Suprapubic skin (tissue), 3 donors: ENCODE data around the gene ABHD16A.

Experiments used
- POLR2A ChIP-seq, 2 donors: fragments of 450-650 bp; IDR thresholded peaks; one replicate each; pipeline ENCODE4 v1.6.1; 2017; ENCODE audit warnings: antibody characterized with exemption in 2 of 2, mild to moderate bottlenecking in 2 of 2, moderate library complexity in 2 of 2
- TF ChIP-seq, protein P1 (sequence below), 2 donors: fragments of 200-600 bp in 1 of 2; fragments of 450-650 bp in 1 of 2; sonication (generic) in 1 of 2; IDR thresholded peaks; one replicate each; pipeline ENCODE4 v1.5.1; 2016 to 2019; ENCODE audit warnings: antibody characterized with exemption in 2 of 2, mild to moderate bottlenecking in 1 of 2, moderate library complexity in 1 of 2

DNA sequence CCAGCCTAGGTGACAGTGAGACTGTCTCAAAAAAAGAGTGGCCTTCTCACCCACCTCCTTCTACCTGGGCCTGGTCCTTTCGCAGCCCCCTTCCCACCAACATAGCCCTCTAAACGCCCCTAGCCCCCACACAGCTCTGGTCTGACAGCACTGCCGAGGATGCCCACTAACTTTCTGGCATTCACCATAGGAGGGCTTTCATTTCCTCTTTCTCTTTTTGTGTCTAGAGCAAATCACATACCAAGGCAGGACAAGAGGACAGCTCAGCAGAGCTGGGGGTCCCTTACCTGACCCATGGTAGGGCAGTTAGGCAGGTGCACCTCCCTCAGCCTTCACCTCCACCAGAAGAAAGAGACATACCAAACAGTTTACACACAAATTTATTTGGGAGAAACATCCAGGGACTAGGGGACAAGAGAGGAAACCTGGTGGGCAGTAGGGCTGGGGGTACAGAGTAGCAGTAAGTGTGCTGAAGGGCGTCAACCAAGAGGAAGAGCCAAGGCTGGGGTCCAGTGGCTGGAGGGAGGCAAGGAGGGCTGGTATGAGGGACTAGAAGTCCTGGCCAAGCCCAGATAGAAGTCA lies 26.7 kb downstream of the ABHD16A start:
- TF ChIP-seq, protein P1, sequence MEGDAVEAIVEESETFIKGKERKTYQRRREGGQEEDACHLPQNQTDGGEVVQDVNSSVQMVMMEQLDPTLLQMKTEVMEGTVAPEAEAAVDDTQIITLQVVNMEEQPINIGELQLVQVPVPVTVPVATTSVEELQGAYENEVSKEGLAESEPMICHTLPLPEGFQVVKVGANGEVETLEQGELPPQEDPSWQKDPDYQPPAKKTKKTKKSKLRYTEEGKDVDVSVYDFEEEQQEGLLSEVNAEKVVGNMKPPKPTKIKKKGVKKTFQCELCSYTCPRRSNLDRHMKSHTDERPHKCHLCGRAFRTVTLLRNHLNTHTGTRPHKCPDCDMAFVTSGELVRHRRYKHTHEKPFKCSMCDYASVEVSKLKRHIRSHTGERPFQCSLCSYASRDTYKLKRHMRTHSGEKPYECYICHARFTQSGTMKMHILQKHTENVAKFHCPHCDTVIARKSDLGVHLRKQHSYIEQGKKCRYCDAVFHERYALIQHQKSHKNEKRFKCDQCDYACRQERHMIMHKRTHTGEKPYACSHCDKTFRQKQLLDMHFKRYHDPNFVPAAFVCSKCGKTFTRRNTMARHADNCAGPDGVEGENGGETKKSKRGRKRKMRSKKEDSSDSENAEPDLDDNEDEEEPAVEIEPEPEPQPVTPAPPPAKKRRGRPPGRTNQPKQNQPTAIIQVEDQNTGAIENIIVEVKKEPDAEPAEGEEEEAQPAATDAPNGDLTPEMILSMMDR (IDR thresholded peaks at IDR 0.05), result no peak
- no peak for TF ChIP-seq POLR2A (IDR thresholded peaks at IDR 0.05)
